ENCODE measurements around the gene SLC49A4. TPM values are rescaled to one million over a fixed set of nuclear protein-coding genes. Genes with fewer than 3 reads are reported as not detected.

The SLC49A4 gene
- total and polyA plus RNA-seq, 2 of the 8 experiments (the other 6 are each of a cell fraction or from before 2014, with no cell fraction given), result 9.5 to 10.2 TPM

- ChIA-PET POLR2A (ENCODE audit: partially characterized antibody) (interaction anchor here (0.7 kb wide), 1 partner anchor 16 kb away, joined by 5 read pairs; no protein-coding TSS in a partner anchor), CTCF (ENCODE audit: partially characterized antibody) (interaction anchor here (2.0 to 2.4 kb wide), 2 partner anchors 34 to 50 kb away, joined by 7 to 10 read pairs; no protein-coding TSS in a partner anchor)
- no peaks in the 10 kb centered on the region for H3K79me1 ChIP-seq (ENCODE audit: low read depth, low read length)
- H4K5ac ChIP-seq (ENCODE audit: insufficient read length, low read depth, low read length), result no peak overlapping the region
- FAIRE-seq, result no peak
- no peak overlapping the region for H2AFZ ChIP-seq (ENCODE audit: low read length)
- no peak overlapping the region; the same call in 1 of the 2 replicates for H2BK20ac ChIP-seq (ENCODE audit: low read length)
- H3K4ac ChIP-seq (replicated peaks; ENCODE audit: insufficient read length, low read depth, low read length), result no peak overlapping the region
- H3K4me2 ChIP-seq (ENCODE audit: insufficient read depth in 1 of 2, low read depth in 2 of 2, low read length in 2 of 2), result no peak overlapping the region
- H4K91ac ChIP-seq (replicated peaks; ENCODE audit: insufficient read length, low read length), result no peak overlapping the region
- no peak for DNase-seq (ENCODE audit: low read depth in 1 of 2, low spot score in 2 of 2)
- no peak overlapping the region for H3K27ac ChIP-seq (ENCODE audit: low read depth, low read length)
- 95% methylated on average over 21 of the region's 21 CpGs; no CpG with 5 or more reads in 1 of the 2 experiments for WGBS, 2 experiments (ENCODE audit: extremely low coverage in 1 of 2, insufficient coverage in 1 of 2, insufficient read length in 1 of 2, insufficient replicate concordance in 2 of 2, low coverage in 1 of 2, low lambda C conversion rate in 2 of 2, missing lambda C conversion rate in 1 of 2)
- H3K27me3 ChIP-seq (replicated peaks in 1 of 4; ENCODE audit: control insufficient read depth in 3 of 4, extremely low read depth in 1 of 4, insufficient read depth in 3 of 4, low read length in 3 of 4), result no peaks in the 10 kb centered on the region
- H2BK5ac ChIP-seq (ENCODE audit: low read depth, low read length), result no peak overlapping the region
- no peak overlapping the region for H3K56ac ChIP-seq (replicated peaks; ENCODE audit: insufficient read length, low read depth, low read length)
- no peak overlapping the region for H4K8ac ChIP-seq (ENCODE audit: extremely low read depth, insufficient read depth, low read length)
- H3K9ac ChIP-seq (replicated peaks in 1 of 4; ENCODE audit: extremely low read depth in 1 of 4, low read depth in 3 of 4, low read length in 3 of 4), result no peak overlapping the region
- no peaks in the 10 kb centered on the region for H3K9me3 ChIP-seq (ENCODE audit: insufficient read depth in 2 of 2, low read depth in 1 of 2, low read length in 1 of 2)
- no peaks in the 10 kb centered on the region for H4K20me1 ChIP-seq (replicated peaks in 1 of 2; ENCODE audit: control insufficient read depth in 1 of 2, insufficient read depth in 2 of 2, low read length in 2 of 2)
- H2BK15ac ChIP-seq (ENCODE audit: low read length), result no peak overlapping the region
- no peak overlapping the region for H2BK12ac ChIP-seq (ENCODE audit: low read depth, low read length)
- H3K79me2 ChIP-seq (ENCODE audit: control insufficient read depth in 1 of 2, insufficient read depth in 2 of 2, low read length in 2 of 2), result no peaks in the 10 kb centered on the region
- H2BK120ac ChIP-seq (replicated peaks; ENCODE audit: low read depth, low read length), result no peak overlapping the region
- peaks cover 3 to 14% (median 9%) of the 10 kb centered on the region in 4 experiments; a peak in 6 of 7 replicates for H3K4me1 ChIP-seq (replicated peaks in 1 of 4; ENCODE audit: control insufficient read depth in 3 of 4, insufficient read depth in 4 of 4, low read length in 3 of 4)
- H3K18ac ChIP-seq (ENCODE audit: extremely low read depth, low read length), result no peak overlapping the region
- H2AK5ac ChIP-seq (ENCODE audit: low read depth, low read length), result no peak overlapping the region
- H3K23me2 ChIP-seq (ENCODE audit: low read depth, low read length), result no peaks in the 10 kb centered on the region
- no peak for TF ChIP-seq JUN (IDR thresholded peaks at IDR 0.05; ENCODE audit: low read depth, low read length)
- TF ChIP-seq RXRA (IDR thresholded peaks at IDR 0.05; ENCODE audit: insufficient read depth, low read depth, low read length), result no peak
- TF ChIP-seq, protein P1, sequence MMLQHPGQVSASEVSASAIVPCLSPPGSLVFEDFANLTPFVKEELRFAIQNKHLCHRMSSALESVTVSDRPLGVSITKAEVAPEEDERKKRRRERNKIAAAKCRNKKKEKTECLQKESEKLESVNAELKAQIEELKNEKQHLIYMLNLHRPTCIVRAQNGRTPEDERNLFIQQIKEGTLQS (IDR thresholded peaks at IDR 0.05; ENCODE audit: insufficient read depth, low read depth, low read length), result no peak
- H3K14ac ChIP-seq (ENCODE audit: insufficient read length), result no peak overlapping the region
- H3K36me3 ChIP-seq (ENCODE audit: control insufficient read depth in 2 of 4, insufficient read depth in 4 of 4, low read length in 3 of 4), result no peaks in the 10 kb centered on the region
- H3K4me3 ChIP-seq (ENCODE audit: extremely low read depth in 1 of 4, insufficient read depth in 2 of 4, low read depth in 3 of 4, low read length in 4 of 4), result no peak overlapping the region
- no peak overlapping the region for H3K23ac ChIP-seq (ENCODE audit: insufficient read length)
Measured at GRCh38 chr3:122892118-122892960, 97.5 kb downstream of the SLC49A4 start.

Data from H1 (cell line).